HG02970 (cell line): ENCODE data around the gene EZH1.

Experiments
- ATAC-seq: cut with Tn5 transposase; IDR thresholded peaks from one replicate; pipeline ENCODE4 v1.9.1; 2021; ENCODE audit warnings: mild to moderate bottlenecking, moderate library complexity, moderate number of reproducible peaks; ENCODE audit not compliant: unreplicated experiment, low FRiP score

EZH1 gene

DNA sequence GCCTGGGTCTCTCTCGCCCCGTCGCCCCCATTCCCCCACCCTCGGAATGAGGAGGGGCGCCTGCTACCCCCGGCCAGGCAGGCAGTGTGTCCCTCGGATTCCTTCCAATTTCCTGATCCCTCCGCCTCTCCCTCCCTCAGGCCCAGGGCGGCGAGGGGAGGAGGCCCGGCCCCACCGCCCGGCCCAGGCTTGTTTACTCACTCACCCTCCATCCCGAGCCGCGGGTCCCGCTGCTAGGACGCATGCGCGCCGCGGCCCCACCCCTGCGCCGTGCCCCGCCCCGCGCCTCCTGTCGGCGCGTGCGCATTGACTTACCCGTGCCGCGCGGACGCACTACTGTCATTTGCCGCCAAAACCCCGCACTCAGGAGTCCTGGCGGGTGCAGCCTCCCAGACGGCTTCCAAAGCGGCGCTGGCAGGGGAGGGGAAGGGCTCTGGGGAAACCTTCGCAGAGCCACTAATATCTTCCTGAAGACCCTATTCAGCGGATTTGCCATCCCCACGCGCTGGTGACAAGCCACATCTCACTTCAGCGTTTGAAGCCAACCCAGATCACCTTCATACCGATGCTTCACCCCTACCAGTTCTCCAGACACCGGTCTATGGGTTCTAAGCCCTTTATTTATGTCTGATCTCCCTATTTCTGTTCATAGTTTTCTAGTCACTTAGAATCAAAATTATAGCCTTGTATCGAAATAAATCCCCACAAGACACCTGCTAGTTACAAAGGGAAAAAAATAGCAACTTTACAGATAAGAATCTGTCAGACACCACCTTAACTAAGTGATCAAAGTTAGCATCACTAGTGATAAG lies at the start of gene EZH1:
EZH1 (minus strand) TSS at position 235 of the 812 bp plus-strand sequence. CDS start 16,099 bp downstream, outside the sequence.
- peak; percentile 83 for ATAC-seq

GRCh38 chr17:42792545-42792944 lies 47.7 kb upstream of the EZH1 start:
- ATAC-seq, result no peak

DNA sequence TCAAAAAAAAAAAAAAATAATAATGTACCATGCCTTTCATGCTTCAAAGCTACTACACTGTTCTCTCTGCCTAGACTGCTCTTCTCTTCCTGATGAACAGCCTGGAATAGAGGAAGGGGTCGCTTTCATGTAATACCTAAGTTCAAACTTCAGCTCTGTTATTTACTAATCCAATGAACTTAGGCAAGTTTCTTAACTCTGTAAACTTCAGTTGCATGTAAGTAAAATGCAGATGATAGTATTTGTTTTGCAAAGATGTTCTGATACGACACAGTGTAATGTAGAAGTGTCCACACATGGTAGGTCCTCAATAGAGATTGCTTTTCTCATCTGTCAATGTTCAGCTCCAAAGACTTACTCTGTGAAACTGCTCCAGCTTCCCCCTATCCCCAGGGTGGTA lies 47.1 kb upstream of the EZH1 start:
- ATAC-seq, result no peak

- ATAC-seq, result no peak
Observed at GRCh38 chr17:42787266-42787665, 42.4 kb upstream of the EZH1 start.

DNA sequence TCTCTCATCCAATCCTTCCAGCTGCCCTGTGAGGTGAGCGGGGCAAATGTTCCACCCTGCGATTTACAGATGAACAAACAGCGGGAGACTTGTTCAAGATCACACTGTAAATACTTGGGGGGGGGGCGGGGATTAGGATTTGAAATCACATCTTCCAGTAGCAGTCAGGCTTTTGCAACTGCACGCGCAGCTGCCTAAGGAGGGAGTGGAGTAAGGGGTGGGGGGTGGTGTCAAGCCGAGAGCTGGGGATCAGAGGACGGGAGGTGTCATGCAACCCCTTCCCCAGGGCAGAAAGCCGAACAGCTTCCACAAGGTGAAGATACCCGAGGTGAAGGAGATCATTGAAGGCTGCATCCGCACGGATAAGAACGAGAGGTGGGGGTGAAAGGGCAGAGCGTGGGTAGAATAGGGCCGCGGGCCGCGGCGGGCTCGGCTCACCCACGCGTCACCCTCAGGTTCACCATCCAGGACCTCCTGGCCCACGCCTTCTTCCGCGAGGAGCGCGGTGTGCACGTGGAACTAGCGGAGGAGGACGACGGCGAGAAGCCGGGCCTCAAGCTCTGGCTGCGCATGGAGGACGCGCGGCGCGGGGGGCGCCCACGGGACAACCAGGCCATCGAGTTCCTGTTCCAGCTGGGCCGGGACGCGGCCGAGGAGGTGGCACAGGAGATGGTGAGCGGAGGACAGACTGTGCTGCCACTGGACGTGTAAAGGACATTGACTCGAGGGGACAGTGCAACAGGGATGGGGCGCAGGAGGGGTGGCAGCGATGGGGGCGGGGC lies 40.2 kb upstream of the EZH1 start:
- no peak for ATAC-seq

GRCh38 chr17:42784409-42784808 lies 39.6 kb upstream of the EZH1 start:
- ATAC-seq, result no peak

- no peak for ATAC-seq
Observed at GRCh38 chr17:42783791-42784138, 38.9 kb upstream of the EZH1 start.

- ATAC-seq, result no peak
Observed at GRCh38 chr17:42783062-42783790, 38.4 kb upstream of the EZH1 start.

DNA sequence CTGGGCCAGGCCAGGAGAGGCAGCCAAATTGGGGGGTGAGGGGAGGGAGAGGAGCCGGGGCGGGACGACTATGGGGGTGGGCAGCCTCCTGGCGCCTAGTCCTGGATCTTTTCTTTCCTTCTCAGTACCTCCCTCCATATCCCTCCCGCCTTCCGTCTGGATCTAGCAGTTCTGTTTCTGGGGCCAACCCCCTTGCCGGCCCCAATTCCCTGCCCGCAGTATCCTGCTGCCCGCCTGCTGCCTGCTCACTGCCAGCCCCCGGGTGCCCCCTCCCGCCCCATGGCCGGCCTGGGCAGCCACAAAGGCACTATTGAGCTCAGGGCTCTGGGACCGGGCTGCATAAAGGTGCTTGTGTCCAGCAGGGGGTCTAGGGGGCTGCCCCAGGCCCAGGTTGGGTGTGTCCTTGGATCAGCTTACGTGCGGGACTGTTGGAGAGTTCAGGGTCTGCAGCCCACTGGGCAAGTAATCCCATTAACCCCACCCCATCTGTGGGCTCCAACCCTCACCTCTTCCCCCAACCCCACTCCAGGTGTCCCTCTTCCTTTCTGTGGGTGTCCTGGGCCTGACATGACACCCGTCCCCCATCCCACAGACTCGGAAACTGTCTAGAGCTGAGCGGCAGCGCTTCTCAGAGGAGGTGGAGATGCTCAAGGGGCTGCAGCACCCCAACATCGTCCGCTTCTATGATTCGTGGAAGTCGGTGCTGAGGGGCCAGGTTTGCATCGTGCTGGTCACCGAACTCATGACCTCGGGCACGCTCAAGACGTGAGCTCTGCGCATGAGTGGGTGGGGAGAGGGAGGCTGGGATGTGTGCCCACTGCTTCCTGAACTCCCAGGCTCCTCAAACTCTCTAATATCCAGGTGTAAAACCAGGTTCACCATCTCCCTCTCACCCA lies 37.6 kb upstream of the EZH1 start:
- no peak for ATAC-seq

GRCh38 chr17:42781639-42782165 lies 36.9 kb upstream of the EZH1 start:
- ATAC-seq, result no peak

- ATAC-seq, result no peak
Observed at GRCh38 chr17:42780851-42781638, 36.2 kb upstream of the EZH1 start.

GRCh38 chr17:42779936-42780850 lies 35.4 kb upstream of the EZH1 start, which contains the start of gene WNK4:
WNK4 (plus strand) TSS chr17:42780610; CDS start chr17:42780699, 89 bp downstream.
- ATAC-seq, result no peak

DNA sequence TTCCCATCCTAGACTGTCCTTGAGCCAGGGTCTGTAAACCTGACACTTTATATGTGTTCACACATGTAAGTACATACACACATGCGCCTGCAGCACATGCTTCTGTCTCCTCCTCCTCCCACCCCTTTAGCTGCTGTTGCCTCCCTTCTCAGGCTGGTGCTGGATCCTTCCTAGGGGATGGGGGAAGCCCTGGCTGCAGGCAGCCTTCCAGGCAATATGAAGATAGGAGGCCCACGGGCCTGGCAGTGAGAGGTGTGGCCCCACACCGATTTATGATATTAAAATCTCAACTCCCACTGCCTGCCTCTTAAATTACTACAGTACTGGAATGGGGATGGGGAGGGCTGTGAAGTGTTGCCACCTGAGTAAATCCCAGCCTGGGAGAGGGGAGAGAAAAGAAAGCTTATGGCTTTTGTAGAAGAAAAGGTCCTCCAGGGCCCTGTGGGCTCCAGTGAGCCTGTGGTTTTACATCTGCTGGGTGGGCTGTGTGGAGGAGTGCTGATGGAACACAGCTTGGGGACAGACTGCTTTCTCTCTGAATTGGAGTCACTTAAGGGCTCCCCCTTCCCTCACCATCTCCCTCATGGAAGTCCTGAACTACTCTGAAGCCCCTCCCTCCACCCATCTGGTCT lies 34.6 kb upstream of the EZH1 start:
- no peak for ATAC-seq

- ATAC-seq, result no peak
Observed at GRCh38 chr17:42778570-42778969, 33.7 kb upstream of the EZH1 start.

- no peak for ATAC-seq
Observed at GRCh38 chr17:42775534-42776098, 30.8 kb upstream of the EZH1 start.

- ATAC-seq, result no peak
Observed at GRCh38 chr17:42774066-42774745, 29.4 kb upstream of the EZH1 start.
